H1 (cell line): ENCODE measurements around the gene COMP. TPM values are rescaled to one million over a fixed set of nuclear protein-coding genes. Genes with fewer than 3 reads are reported as not detected.
"Not testable (repeated sequence)": the region's sequence is repeated elsewhere in the genome, so short reads cannot be mapped to it uniquely, and the experiment has no call there.

Source experiments
- CTCF ChIA-PET: fragments of 300-600 bp; sonication (Branson Sonifier 250); formaldehyde crosslinking; loops from one replicate; lab custom pipeline; 2021; ENCODE audit not compliant: partially characterized antibody; lab: Charles Lee
- POLR2A ChIA-PET: fragments of 300-600 bp; sonication (Branson Sonifier 250); formaldehyde crosslinking; loops from one replicate; lab custom pipeline; 2021; ENCODE audit warnings: inconsistent platforms; ENCODE audit not compliant: partially characterized antibody; lab: Charles Lee
- DNase-seq, 2 experiments: peaks; one replicate each; pipeline versions ENCODE4 v3.0.0 to v3.0.0-alpha.2; 2010 to 2022; ENCODE audit warnings: low spot score in 2 of 2, low read depth in 1 of 2, mixed read lengths in 1 of 2
- FAIRE-seq: peaks from 2 replicates; lab custom pipeline; 2011; peaks lifted over from hg19 to GRCh38; lab: Jason Lieb, UNC
- H2AFZ ChIP-seq: 2 replicates; pipeline ENCODE4 v1.8.1; 2012; ENCODE audit warnings: low read length, inconsistent platforms
- H2AK5ac ChIP-seq: 2 replicates; pipeline ENCODE4 v1.6.1; 2013; ENCODE audit warnings: low read depth, low read length
- H2BK120ac ChIP-seq: replicated peaks from 2 replicates; pipeline ENCODE3; 2013; ENCODE audit warnings: low read depth, low read length, inconsistent platforms
- H2BK12ac ChIP-seq: 2 replicates; pipeline ENCODE4 v1.6.1; 2013; ENCODE audit warnings: low read depth, low read length
- H2BK15ac ChIP-seq: 2 replicates; pipeline ENCODE4 v1.6.1; 2013; ENCODE audit warnings: low read length
- H2BK20ac ChIP-seq: 2 replicates; pipeline ENCODE4 v1.6.1; 2013; ENCODE audit warnings: low read length
- H2BK5ac ChIP-seq: 2 replicates; pipeline ENCODE4 v1.6.1; 2013; ENCODE audit warnings: low read depth, low read length
- H3K14ac ChIP-seq: 2 replicates; pipeline ENCODE4 v1.6.1; 2013; ENCODE audit warnings: inconsistent platforms; ENCODE audit not compliant: insufficient read length
- H3K18ac ChIP-seq: 2 replicates; pipeline ENCODE4 v1.6.1; 2013; ENCODE audit warnings: low read length; ENCODE audit errors: extremely low read depth
- H3K23ac ChIP-seq: 2 replicates; pipeline ENCODE4 v1.6.1; 2013; ENCODE audit warnings: inconsistent platforms; ENCODE audit not compliant: insufficient read length
- H3K23me2 ChIP-seq: 2 replicates; pipeline ENCODE4 v1.6.1; 2013; ENCODE audit warnings: low read depth, low read length
- H3K27ac ChIP-seq: 2 replicates; pipeline ENCODE4 v1.6.1; 2011; ENCODE audit warnings: low read depth, low read length, inconsistent platforms
- H3K27me3 ChIP-seq, 4 experiments: replicated peaks in 1 of 4; 1 replicate in 1 of 4; 2 replicates in 3 of 4; pipeline versions ENCODE4 v1.6.1 to v1.8.1; 2011 to 2013; ENCODE audit warnings: low read length in 3 of 4, mild to moderate bottlenecking in 3 of 4, inconsistent platforms in 2 of 4, mixed read lengths in 2 of 4, moderate library complexity in 1 of 4; ENCODE audit not compliant: control insufficient read depth in 3 of 4, insufficient read depth in 3 of 4; ENCODE audit errors: extremely low read depth in 1 of 4
- H3K36me3 ChIP-seq, 4 experiments: 2 replicates each; pipeline versions ENCODE4 v1.6.1 to v1.8.1; 2011 to 2013; ENCODE audit warnings: mild to moderate bottlenecking in 4 of 4, low read length in 3 of 4, moderate library complexity in 2 of 4, control low read depth in 1 of 4, inconsistent platforms in 1 of 4; ENCODE audit not compliant: insufficient read depth in 4 of 4, control insufficient read depth in 2 of 4
- H3K4ac ChIP-seq: replicated peaks from 2 replicates; pipeline ENCODE3; 2013; ENCODE audit warnings: low read length, low read depth, mixed read lengths, inconsistent platforms; ENCODE audit not compliant: insufficient read length
- H3K4me1 ChIP-seq, 4 experiments: replicated peaks in 1 of 4; 1 replicate in 1 of 4; 2 replicates in 3 of 4; pipeline versions ENCODE4 v1.6.1 to v1.8.1; 2011 to 2013; ENCODE audit warnings: low read length in 3 of 4, inconsistent platforms in 2 of 4, mixed read lengths in 1 of 4; ENCODE audit not compliant: insufficient read depth in 4 of 4, control insufficient read depth in 3 of 4
- H3K4me2 ChIP-seq, 2 experiments: 2 replicates each; pipeline versions ENCODE4 v1.6.1 to v1.8.1; 2011 to 2013; ENCODE audit warnings: low read depth in 2 of 2, low read length in 2 of 2, control low read depth in 1 of 2, inconsistent platforms in 1 of 2, mild to moderate bottlenecking in 1 of 2; ENCODE audit not compliant: insufficient read depth in 1 of 2
- H3K4me3 ChIP-seq, 4 experiments: fragments of 200-600, 300-600 bp in 1 of 4; sonication (generic), shearing (Covaris generic), sonication (Bioruptor Twin) in 1 of 4; 2 replicates each; pipeline versions ENCODE4 v1.5.1 to v1.8.1; 2011 to 2016; ENCODE audit warnings: low read length in 4 of 4, low read depth in 3 of 4, control low read depth in 2 of 4, inconsistent platforms in 2 of 4, mild to moderate bottlenecking in 2 of 4, mixed read lengths in 1 of 4, moderate library complexity in 1 of 4; ENCODE audit not compliant: insufficient read depth in 2 of 4; ENCODE audit errors: extremely low read depth in 1 of 4
- H3K56ac ChIP-seq: replicated peaks from 2 replicates; pipeline ENCODE3; 2013; ENCODE audit warnings: low read depth, mild to moderate bottlenecking, mixed read lengths, low read length, inconsistent platforms; ENCODE audit not compliant: insufficient read length
- H3K79me1 ChIP-seq: 2 replicates; pipeline ENCODE4 v1.6.1; 2013; ENCODE audit warnings: low read depth, low read length, control low read depth
- H3K79me2 ChIP-seq, 2 experiments: 2 replicates each; pipeline versions ENCODE4 v1.6.1 to v1.8.1; 2012 to 2013; ENCODE audit warnings: low read length in 2 of 2, mild to moderate bottlenecking in 2 of 2, inconsistent platforms in 1 of 2; ENCODE audit not compliant: insufficient read depth in 2 of 2, control insufficient read depth in 1 of 2
- H3K9ac ChIP-seq, 4 experiments: replicated peaks in 1 of 4; 1 replicate in 1 of 4; 2 replicates in 3 of 4; pipeline versions ENCODE4 v1.6.1 to v1.8.1; 2011 to 2013; ENCODE audit warnings: low read depth in 3 of 4, low read length in 3 of 4, control low read depth in 2 of 4, mild to moderate bottlenecking in 2 of 4, moderate library complexity in 2 of 4, inconsistent platforms in 1 of 4; ENCODE audit errors: extremely low read depth in 1 of 4
- H3K9me3 ChIP-seq, 2 experiments: 2 replicates each; pipeline versions ENCODE4 v1.6.1 to v1.8.1; 2012 to 2013; ENCODE audit warnings: mild to moderate bottlenecking in 2 of 2, moderate library complexity in 2 of 2, control low read depth in 1 of 2, inconsistent platforms in 1 of 2, low read depth in 1 of 2, low read length in 1 of 2, mixed read lengths in 1 of 2; ENCODE audit not compliant: insufficient read depth in 2 of 2
- H4K20me1 ChIP-seq, 2 experiments: replicated peaks in 1 of 2; 2 replicates each; pipeline versions ENCODE3 to v1.8.1; 2011 to 2013; ENCODE audit warnings: inconsistent platforms in 2 of 2, low read length in 2 of 2, mild to moderate bottlenecking in 1 of 2; ENCODE audit not compliant: insufficient read depth in 2 of 2, control insufficient read depth in 1 of 2
- H4K5ac ChIP-seq: 2 replicates; pipeline ENCODE4 v1.6.1; 2013; ENCODE audit warnings: low read length, low read depth, mixed read lengths, inconsistent platforms; ENCODE audit not compliant: insufficient read length
- H4K8ac ChIP-seq: 2 replicates; pipeline ENCODE4 v1.8.0; 2013; ENCODE audit warnings: mild to moderate bottlenecking, moderate library complexity, low read length, inconsistent platforms; ENCODE audit not compliant: insufficient read depth; ENCODE audit errors: extremely low read depth
- H4K91ac ChIP-seq: replicated peaks from 2 replicates; pipeline ENCODE3; 2013; ENCODE audit warnings: low read length, mixed read lengths, inconsistent platforms; ENCODE audit not compliant: insufficient read length
- WGBS, 2 experiments: shearing (Covaris generic) in 1 of 2; methylation state at CpG; one replicate each; pipeline versions ENCODE4 v1.1.6 to v1.1.7; 2013 to 2015; ENCODE audit warnings: low lambda C conversion rate in 2 of 2, mixed read lengths in 2 of 2, inconsistent platforms in 1 of 2, low coverage in 1 of 2, missing lambda C conversion rate in 1 of 2; ENCODE audit not compliant: insufficient replicate concordance in 2 of 2, insufficient coverage in 1 of 2, insufficient read length in 1 of 2; ENCODE audit errors: extremely low coverage in 1 of 2, missing lambda C conversion rate in 1 of 2; 5-methylcytosine and 5-hydroxymethylcytosine counted together
- polyA plus RNA-seq, 7 experiments: library from polyadenylated mRNA; depleted of rRNA in 3 of 7; stranded (reverse) in 5 of 7; unstranded in 2 of 7; fragments of >200 nt in 5 of 7; fragments of 200-250 nt in 2 of 7; gene quantifications; 1 replicate in 5 of 7; 2 replicates in 1 of 7; 4 replicates in 1 of 7; pipeline versions ENCODE4 v1.2.1 to v1.2.3, GENCODE V29; 2011 to 2013; ENCODE audit warnings: missing spikeins in 2 of 7, mixed read lengths in 2 of 7
- total RNA-seq: library from RNA; stranded (reverse); fragmentation: NEBNext Ultra II Directional; extraction: Animal tissue kit (Norgen Biotek cat#: 25700); gene quantifications from 2 replicates; pipeline ENCODE4 v1.2.1, GENCODE V29; 2021

Gene COMP
- total and polyA plus RNA-seq, 2 of the 8 experiments (the other 6 are each of a cell fraction or from before 2014, with no cell fraction given): 0.17 TPM

DNA sequence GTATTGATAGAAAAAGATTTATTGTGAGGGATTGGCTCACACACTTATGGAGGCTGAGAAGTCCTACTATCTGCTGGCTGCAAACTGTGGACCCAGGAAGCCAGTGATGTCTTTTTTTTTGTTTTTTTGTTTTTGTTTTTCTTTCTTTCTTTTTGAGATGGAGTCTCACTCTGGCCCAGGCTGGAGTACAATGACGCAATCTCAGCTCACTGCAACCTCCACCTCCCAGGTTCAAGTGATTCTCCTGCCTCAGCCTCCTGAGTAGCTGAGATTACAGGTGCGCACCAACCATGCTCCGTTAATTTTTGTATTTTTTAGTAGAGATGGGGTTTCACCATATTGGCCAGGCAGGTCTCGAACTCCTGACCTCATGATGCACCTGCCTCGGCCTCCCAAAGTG lies 20.5 kb upstream of the COMP start:
- H3K79me1 ChIP-seq, H3K23ac ChIP-seq, H4K8ac ChIP-seq, H3K56ac ChIP-seq, H3K79me2 ChIP-seq, H3K23me2 ChIP-seq, DNase-seq, H3K4me1 ChIP-seq, H2BK5ac ChIP-seq, H4K20me1 ChIP-seq, H3K4me3 ChIP-seq, H2AFZ ChIP-seq, H3K9me3 ChIP-seq, H2BK12ac ChIP-seq, FAIRE-seq, H3K9ac ChIP-seq, H3K14ac ChIP-seq, H2AK5ac ChIP-seq, H3K36me3 ChIP-seq, H2BK20ac ChIP-seq, H2BK120ac ChIP-seq, CTCF ChIA-PET, H4K91ac ChIP-seq, H4K5ac ChIP-seq, H3K4me2 ChIP-seq, H2BK15ac ChIP-seq, H3K27ac ChIP-seq, H3K18ac ChIP-seq, H3K4ac ChIP-seq: not testable (repeated sequence)
- POLR2A ChIA-PET: interaction anchor here (1.5 kb wide), 1 partner anchor 8 kb away, joined by 4 read pairs; no protein-coding TSS in a partner anchor
- peaks cover 0 to 19% (median 10%) of the 10 kb centered on the region in 4 experiments; a peak in 4 of 7 replicates for H3K27me3 ChIP-seq
- WGBS, 2 experiments: 85% methylated on average over 5 of the region's 5 CpGs; no CpG with 5 or more reads in 1 of the 2 experiments
